HG03432 (cell line): ENCODE data around the gene LDLR.
"Not testable (repeated sequence)": the region's sequence is repeated elsewhere in the genome, so short reads cannot be mapped to it uniquely, and the experiment has no call there.

Experiments
- ATAC-seq: cut with Tn5 transposase; IDR thresholded peaks from one replicate; pipeline ENCODE4 v1.9.1; 2021; ENCODE audit warnings: mild to moderate bottlenecking, moderate library complexity; ENCODE audit not compliant: unreplicated experiment

LDLR gene

DNA sequence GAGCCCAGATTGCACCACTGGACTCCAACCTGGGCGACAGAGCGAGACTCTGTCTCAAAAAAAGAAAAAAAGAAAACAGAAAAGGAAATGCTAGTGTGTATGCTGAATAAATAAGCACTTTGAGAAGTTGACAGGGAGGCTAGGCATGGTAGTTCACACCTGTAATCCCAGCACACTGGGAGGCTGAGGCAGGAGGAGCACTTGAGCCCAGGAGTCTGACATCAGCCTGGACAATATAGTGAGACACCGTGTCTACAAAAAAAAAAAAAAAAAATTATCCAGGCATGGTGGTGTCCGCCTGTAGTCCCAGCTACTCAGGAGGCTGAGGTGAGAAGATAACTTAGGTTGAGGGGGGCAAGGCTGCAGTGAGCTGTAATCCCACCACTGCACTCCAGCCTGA is 19.1 kb upstream of the LDLR start:
- ATAC-seq, result no peak

DNA sequence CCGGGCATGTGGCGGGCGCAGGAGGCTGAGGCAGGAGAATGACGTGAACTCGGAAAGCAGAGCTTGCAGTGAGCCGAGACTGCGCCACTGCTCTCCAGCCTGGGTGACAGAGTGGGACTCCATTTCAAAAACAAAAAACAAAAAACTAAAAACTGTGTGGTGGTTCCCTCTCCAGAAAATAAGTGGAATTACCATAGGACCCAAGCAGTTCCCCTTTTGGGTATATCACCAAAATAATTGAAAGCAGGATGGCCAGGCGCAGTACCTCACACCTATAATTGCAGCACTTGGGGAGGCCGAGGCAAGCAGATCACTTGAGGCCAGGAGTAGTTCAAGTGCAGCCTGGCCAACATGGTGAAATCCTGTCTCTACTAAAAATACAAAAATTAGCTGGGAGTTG is 15.7 kb upstream of the LDLR start:
- no peak for ATAC-seq

DNA sequence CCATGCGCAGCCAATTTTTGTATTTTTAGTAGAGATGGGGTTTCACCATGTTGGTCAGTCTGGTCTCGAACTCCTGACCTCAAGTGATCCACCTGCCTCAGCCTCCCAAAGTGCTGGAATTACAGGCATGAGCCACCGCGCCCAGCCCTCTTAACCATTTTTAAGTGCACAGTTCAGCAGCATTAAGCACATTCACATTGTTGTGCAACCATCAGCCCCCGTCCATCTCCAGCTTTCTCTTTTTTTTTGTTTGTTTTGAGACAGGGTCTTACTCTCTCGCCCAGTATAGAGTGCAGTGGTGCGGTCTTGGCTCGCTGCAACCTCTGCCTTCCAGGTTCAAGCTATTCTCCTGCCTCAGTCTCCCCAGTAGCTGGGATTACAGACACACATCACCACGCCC is 12.5 kb upstream of the LDLR start:
- not testable (repeated sequence) for ATAC-seq

DNA sequence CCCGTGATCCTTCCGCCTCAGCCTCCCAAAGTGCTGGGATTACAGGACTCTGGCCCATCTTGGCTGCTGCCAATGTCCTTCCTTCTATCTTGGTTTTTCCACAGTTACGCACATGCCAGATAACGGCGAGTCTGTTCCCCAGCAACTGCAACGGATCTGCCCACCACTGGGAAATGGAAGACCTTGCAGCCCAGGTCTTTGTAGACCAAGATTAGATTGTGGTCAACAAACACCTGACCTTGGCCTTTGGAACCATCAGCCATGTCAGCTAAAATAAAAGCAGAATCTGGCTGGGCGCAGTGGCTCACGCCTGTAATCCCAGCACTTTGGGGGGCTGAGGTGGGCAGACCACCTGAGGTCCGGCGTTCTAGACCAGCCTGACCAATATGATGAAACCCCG is 10.4 kb upstream of the LDLR start:
- no peak for ATAC-seq

DNA sequence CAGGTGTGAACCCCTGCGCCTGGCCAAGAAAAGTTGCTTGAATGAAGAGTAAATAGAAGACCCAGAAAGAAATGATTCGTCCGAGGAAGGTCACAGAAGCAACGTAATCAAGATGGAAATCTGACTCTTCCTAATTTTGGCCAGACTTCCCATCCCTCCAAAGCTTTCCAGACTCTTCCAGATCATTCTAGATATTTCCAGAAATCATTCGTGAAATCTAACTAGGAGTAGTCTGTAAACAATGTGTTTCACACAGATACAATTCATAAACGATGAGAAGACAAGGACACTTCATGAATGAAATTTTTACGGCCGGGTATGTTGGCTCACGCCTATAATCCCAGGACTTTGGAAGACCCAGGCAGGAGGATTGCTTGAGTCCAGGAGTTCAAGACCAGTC is 9.3 kb upstream of the LDLR start:
- ATAC-seq, result no peak

DNA sequence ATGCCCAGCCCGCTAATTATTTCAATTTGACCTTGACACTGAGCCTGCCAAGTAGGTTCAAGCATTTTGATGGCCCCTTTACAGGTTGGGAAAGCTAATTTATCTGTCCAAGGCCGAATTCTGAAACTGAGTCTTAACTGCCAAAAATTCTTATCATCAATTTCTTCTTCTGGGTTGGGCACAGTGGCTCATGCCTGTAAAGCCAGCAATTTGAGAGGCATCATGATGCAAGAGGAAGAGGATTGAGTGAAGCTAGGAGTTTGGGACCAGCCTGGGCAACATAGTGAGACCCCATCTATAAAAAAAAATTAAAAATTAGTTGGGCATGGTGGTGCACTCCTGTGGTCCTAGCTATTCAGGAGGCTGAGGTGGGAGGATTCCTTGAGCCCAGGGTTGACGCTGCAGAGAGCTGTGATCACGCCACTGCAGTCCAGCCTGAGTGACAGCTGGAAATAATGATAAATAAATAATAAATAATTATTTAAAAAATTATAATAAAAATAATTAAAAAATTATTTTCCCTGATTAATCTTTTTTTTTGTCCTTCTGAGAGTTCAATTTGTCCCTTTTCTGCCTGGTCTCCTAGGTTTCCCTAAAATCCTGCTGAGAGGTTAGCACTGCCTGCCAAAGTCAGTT is 1.3 kb upstream of the LDLR start:
- no peak for ATAC-seq

DNA sequence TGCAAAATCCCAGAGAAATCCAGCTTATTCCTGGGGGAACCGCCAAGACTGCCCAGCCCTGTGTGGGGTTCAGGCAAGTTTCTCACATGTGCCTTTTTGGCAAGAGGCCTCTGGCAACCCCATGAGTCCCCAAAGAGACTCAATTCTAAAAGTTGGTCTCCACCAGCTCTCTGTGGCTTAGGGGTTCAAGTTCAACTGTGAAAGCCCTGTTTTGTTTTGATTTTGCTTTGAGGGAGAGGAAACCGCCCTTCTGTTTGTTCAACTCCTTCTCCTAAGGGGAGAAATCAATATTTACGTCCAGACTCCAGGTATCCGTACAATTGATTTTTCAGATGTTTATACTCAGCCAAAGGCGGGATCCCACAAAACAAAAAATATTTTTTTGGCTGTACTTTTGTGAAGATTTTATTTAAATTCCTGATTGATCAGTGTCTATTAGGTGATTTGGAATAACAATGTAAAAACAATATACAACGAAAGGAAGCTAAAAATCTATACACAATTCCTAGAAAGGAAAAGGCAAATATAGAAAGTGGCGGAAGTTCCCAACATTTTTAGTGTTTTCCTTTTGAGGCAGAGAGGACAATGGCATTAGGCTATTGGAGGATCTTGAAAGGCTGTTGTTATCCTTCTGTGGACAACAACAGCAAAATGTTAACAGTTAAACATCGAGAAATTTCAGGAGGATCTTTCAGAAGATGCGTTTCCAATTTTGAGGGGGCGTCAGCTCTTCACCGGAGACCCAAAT is 583 bp upstream of the LDLR start:
- ATAC-seq, result no peak

DNA sequence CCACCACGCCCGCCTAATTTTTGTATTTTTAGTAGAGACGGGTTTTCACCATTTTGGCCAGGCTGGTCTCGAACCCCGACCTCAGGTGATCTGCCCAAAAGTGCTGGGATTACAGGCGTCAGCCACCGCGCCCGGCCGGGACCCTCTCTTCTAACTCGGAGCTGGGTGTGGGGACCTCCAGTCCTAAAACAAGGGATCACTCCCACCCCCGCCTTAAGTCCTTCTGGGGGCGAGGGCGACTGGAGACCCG is 676 bp downstream of the LDLR start:
- peak; percentile 14 for ATAC-seq

DNA sequence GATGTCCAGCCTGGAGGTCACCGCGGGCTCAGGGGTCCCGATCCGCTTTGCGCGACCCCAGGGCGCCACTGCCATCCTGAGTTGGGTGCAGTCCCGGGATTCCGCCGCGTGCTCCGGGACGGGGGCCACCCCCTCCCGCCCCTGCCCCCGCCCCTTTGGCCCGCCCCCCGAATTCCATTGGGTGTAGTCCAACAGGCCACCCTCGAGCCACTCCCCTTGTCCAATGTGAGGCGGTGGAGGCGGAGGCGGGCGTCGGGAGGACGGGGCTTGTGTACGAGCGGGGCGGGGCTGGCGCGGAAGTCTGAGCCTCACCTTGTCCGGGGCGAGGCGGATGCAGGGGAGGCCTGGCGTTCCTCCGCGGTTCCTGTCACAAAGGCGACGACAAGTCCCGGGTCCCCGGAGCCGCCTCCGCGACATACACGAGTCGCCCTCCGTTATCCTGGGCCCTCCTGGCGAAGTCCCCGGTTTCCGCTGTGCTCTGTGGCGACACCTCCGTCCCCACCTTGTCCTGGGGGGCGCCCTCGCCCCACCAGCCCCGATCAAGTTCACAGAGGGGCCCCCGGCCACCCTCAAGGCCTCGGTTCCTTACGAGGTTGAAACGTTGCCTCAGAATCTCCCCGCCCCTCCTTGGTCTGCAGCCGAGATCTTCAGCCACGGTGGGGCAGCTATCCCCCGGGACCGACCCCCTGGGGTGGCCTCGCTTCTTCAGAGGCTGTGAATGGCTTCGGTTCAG is 1.2 kb downstream of the LDLR start:
- peak; percentile 85 for ATAC-seq

DNA sequence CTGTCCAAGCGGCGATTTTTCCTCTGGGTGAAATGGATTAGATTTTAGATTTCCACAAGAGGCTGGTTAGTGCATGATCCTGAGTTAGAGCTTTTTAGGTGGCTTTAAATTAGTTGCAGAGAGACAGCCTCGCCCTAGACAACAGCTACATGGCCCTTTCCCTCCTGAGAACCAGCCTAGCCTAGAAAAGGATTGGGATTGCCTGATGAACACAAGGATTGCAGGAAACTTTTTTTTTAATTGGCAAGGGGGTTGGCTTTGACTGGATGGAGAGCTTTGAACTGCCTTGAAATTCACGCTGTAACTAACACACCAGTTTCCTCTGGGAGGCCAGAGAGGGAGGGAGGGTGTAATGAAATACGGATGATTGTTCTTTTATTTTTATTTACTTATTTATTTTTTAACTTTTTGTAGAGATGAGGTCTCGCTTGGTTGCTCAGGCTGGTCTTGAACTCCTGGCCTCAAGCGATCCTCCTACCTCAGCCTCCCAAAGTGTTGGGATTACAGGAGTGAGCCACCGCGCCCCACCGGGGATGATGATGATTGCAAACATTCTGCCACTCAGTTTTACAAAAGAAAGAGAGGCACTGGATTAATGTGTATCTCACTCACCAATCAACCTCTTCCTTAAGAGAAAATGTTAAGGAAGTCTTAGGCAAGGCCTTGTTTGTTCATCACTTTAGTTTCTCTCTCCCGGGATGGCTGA is 1.9 kb downstream of the LDLR start:
- no peak for ATAC-seq

DNA sequence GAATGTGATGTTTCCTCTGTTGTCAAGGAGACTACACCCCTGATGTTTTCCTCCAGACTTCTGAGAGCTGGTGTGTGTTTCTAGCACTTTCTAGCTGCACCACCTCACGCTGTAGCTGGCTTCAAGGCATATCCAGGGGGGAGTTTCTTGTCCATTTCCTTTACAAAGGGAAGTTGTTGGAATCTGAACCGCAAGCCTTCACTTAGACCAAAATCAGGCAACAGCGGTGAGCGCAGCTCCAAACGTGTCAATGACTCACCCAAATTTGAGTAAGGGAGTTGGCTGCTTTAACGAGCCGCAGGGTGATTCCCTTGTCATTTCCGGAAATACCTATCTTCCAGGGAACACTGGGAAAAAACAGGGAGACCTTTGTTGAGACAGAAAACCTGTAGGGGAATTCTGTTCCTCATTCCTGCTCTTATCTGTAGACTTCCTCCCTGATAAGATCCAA is 2.5 kb downstream of the LDLR start:
- ATAC-seq, result no peak

DNA sequence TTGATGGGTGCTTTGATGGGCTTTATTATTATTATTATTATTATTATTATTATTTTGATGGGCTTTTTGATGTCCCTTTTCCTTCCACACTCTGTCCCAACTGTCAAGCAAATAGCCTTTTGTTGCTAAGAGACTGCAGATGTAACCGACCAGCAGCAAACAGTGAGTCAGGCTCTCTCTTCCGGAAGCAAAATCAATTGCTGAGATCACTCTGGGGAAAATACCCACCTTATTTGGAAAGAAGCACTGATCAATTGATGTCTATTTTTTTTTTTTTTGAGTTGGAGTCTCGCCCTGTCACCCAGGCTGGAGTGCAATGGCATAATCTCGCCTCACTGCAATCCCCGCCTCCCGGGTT is 2.9 kb downstream of the LDLR start:
- ATAC-seq, result no peak

DNA sequence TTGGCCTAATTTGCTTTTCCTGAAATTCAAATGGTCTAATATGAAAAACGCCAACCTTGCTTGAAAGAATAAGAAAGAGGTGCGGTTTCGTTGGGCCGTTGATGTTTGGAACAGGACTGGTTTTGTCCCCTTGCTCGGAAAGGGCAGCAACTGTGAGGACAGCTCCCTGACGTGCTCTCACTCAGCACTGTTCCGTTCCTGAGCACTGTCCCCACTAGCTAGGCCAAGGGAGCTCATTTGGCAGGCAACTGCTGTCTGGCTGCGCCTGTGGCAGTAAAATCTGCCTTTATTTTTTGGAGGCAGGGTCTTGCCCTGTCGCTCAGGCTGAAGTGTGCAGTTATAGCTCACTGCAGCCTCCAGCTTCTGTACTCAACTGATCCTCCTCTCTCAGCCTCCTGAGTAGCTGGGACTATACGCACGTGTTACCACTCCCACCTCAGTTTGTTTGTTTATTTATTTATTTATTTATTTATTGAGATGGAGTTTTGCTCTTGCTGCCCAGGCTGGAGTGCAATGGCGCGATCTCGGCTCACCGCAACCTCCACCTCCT is 4.5 kb downstream of the LDLR start:
- ATAC-seq, result no peak

DNA sequence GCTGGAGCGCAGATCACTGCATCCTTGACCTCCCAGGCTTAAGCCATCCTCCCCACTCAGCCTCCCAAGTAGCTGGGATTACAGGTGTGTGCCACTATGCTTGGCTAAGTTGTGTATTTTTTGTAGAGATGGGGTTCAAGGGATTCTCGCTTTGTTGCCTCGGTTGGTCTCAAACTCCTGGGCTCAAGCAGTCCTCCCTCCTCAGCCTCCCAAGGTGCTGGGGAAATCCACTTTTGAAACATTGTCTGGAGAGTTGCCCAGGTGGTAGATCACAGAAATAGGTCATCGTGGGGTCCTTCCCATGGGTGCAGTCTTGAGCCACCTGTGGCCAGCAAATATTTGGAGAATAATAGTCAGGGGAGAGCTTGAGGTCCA is 5.2 kb downstream of the LDLR start:
- no peak for ATAC-seq

DNA sequence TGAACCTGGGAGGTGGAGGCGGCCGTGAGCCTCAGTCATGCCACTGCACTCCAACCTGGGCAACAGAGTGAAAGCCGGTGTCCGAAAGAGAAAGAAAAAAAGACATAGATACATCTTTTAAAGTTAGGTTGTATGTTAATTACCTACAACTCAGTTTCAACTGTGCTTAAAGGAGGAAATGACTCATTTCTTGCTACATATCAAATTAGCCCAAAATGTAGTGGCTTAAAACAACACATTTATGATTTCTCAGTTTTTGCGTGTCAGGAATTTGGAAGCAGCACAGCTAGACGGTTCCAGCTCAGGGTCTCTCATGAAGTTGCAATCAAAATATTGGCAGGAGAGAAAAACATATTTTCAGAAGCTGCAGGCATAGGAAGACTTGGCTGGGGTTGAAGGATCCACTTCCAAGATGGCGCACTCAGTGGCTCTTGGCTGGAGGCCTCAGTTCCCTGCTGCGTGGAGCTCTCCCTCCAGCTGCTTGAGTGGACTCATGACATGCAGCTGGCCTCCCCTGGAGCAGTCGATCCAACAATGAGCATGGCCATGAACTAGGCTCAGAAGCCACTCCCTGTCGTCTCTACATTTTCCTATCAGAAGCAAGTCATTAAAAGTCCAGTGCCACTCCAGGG is 7.1 kb downstream of the LDLR start:
- peak; percentile 50 for ATAC-seq

DNA sequence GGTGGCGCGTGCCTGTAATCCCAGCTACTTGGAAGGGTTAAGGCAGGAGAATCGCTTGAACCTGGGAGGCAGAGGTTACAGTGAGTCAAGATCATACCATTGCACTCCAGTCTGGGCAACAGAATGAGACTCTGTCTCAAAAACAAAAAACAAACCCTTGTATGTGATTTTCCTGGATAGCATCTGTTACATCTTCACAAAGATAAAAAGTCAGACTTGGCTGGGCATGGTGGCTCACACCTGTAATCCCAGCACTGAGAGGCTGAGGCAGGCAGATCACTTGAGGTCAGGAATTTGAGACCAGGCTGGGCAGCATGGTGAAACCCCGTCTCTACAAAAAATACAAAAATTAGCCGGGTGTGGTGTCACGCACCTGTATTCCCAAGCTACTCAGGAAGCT is 8.1 kb downstream of the LDLR start:
- ATAC-seq, result not testable (repeated sequence)

DNA sequence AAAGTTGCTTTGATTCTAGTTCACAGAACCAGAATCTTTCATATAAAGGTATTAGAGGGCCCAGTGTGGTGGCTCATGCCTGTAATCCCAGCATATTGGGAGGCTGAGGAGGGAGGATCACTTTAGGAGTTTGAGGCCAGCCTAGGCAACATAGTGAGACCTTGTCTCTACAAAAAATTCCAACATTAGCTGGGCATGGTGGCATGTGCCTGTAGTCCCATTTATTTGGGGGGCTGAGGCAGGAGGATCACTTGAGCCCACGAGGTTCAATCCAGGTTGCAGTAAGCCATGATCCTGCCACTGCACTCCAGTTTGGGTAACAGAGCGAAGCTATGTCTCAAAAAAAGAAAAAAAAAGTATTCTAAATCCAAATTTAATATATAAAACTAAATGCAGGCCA is 9.1 kb downstream of the LDLR start:
- ATAC-seq, result no peak

DNA sequence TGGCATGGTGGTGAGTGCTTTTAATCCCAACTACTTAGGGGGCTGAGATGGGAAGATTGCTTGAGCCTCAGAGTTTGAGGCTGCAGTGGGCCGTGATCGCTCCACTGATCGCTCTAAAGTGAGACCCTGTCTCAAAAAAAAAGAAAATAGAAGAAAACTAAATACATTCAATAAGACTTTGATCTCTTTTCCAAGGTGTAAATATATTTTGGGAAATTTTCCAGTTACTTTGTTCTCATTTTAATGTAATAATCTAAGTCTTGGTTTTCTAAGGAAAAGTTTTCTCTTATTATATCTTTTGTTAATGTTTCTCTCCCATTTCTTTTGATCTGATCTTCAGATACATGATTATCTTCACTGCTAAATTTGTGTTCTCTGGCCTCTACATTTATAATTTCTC is 9.6 kb downstream of the LDLR start:
- ATAC-seq, result no peak

DNA sequence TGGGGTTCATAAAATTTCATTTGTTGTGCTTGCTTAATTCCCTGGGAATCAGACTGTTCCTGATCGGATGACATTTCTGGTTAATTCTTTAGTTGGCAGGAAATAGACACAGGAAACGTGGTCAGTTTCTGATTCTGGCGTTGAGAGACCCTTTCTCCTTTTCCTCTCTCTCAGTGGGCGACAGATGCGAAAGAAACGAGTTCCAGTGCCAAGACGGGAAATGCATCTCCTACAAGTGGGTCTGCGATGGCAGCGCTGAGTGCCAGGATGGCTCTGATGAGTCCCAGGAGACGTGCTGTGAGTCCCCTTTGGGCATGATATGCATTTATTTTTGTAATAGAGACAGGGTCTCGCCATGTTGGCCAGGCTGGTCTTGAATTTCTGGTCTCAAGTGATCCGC is 10.8 kb downstream of the LDLR start:
- no peak for ATAC-seq

DNA sequence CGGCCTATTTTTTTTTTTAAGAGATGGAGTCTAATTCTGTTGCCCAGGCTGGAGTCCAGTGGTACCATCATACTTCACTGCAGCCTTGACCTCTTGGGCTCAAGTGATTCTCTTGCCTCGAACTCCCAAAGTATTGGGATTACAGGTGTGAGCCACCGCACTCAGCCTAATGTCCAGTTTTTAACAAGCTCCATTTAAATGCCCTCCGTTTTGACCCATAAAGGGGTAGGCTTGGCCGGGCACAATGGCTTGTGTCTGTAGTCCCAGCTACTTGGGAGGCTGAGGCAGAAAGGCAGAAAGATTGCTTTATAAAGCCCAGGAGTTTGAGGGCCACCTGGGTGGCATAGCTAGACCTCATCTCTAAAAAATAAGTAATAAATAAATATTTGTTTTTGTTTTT is 11.8 kb downstream of the LDLR start:
- no peak for ATAC-seq

DNA sequence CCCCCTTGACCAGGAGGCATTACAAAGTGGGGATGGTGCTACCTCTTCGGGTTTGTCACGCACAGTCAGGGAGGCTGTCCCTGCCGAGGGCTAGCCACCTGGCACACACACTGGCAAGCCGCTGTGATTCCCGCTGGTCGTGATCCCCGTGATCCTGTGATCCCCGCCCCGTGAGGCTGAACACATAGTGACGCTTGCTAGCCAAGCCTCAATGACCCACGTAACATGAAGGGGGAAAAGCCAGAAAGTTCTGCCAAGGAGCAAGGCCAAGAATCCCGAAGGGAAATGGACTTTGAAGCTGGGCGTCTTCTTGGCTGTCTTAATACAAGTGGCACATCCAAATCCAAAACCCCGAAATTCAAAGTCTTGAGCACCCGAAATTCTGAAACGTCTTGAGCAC is 13.7 kb downstream of the LDLR start:
- ATAC-seq, result no peak
